HCT116 (cell line): Measurements from ENCODE around the gene SUPT5H. TPM values are rescaled to one million over a fixed set of nuclear protein-coding genes. Genes with fewer than 3 reads are reported as not detected.

Experiments used
- ATAC-seq: fragments of 200-7000 bp; cut with Tn5 transposase; 2 replicates; pipeline ENCODE4 v1.9.1; 2020; ENCODE audit warnings: mild to moderate bottlenecking, moderate library complexity
- BruUV-seq: library from RNA; stranded (reverse); fragments of 400-500 nt; replicated peaks from 2 replicates; lab custom pipeline; 2021; lab: Mats Ljungman, UMichigan
- CTCF ChIA-PET: fragments of 300-600 bp; sonication (Branson Sonifier 250); formaldehyde crosslinking; loops from one replicate; lab custom pipeline; 2021; ENCODE audit warnings: antibody characterized with exemption; lab: Charles Lee
- POLR2A ChIA-PET: fragments of 300-600, 350-600 bp; sonication (Branson Sonifier 250); formaldehyde crosslinking; loops from one replicate; lab custom pipeline; 2021; ENCODE audit warnings: antibody characterized with exemption; lab: Charles Lee
- RAD21 ChIA-PET, 2 experiments: fragments of 300-600 bp; sonication (Branson Sonifier 250); formaldehyde crosslinking; loops; one replicate each; lab custom pipeline; 2023; ENCODE audit warnings: low total read pairs in 2 of 2; ENCODE audit not compliant: uncharacterized antibody in 2 of 2, unreplicated experiment in 2 of 2, low non-redundant PET in 1 of 2; lab: Charles Lee
- DNase-seq: peaks from one replicate; pipeline ENCODE4 v3.0.0-alpha.2; 2010; ENCODE audit warnings: low read depth, low spot score
- H2AFZ ChIP-seq: fragments of 200-600 bp; shearing (Covaris generic), sonication (generic); 2 replicates; pipeline ENCODE4 v1.6.1; 2017; ENCODE audit warnings: low read depth, mixed run types, mixed read lengths, antibody characterized with exemption, low read length; ENCODE audit not compliant: poor library complexity, severe bottlenecking
- H3K27ac ChIP-seq: 2 replicates; pipeline ENCODE4 v1.5.1; 2012; ENCODE audit warnings: low read depth, low read length
- H3K27me3 ChIP-seq: fragments of 200-600 bp; sonication (generic); 2 replicates; pipeline ENCODE4 v1.6.1; 2016; ENCODE audit warnings: mixed run types, low read length, mixed read lengths; ENCODE audit not compliant: insufficient read depth
- H3K36me3 ChIP-seq, 2 experiments: fragments of 200-500 bp in 1 of 2; fragments of 200-600 bp in 1 of 2; sonication (Bioruptor generic) in 1 of 2; sonication (generic) in 1 of 2; 2 replicates each; pipeline versions ENCODE4 v1.5.1 to v1.6.1; 2014 to 2016; ENCODE audit warnings: low read length in 2 of 2, inconsistent platforms in 1 of 2, mixed read lengths in 1 of 2, mixed run types in 1 of 2; ENCODE audit not compliant: insufficient read depth in 2 of 2, control insufficient read depth in 1 of 2
- H3K4me1 ChIP-seq, 2 experiments: fragments of 200-600 bp in 1 of 2; sonication (generic) in 1 of 2; 2 replicates each; pipeline versions ENCODE4 v1.5.1 to v1.6.1; 2012 to 2017; ENCODE audit warnings: low read length in 2 of 2, inconsistent platforms in 1 of 2, mild to moderate bottlenecking in 1 of 2, mixed read lengths in 1 of 2, mixed run types in 1 of 2, moderate library complexity in 1 of 2; ENCODE audit not compliant: insufficient read depth in 2 of 2, control insufficient read depth in 1 of 2
- H3K4me2 ChIP-seq: fragments of 200-600 bp; sonication (generic); 2 replicates; pipeline ENCODE4 v1.6.1; 2017; ENCODE audit warnings: mixed run types, low read length, mixed read lengths
- H3K4me3 ChIP-seq, 2 experiments: fragments of 200-600 bp in 1 of 2; sonication (generic) in 1 of 2; replicated peaks in 1 of 2; 2 replicates each; pipeline ENCODE4 v1.5.1; 2011 to 2016; ENCODE audit warnings: low read length in 2 of 2, control low read depth in 1 of 2, low read depth in 1 of 2, mild to moderate bottlenecking in 1 of 2, mixed read lengths in 1 of 2, mixed run types in 1 of 2
- H3K79me2 ChIP-seq: fragments of 200-600 bp; sonication (generic); 2 replicates; pipeline ENCODE4 v1.6.1; 2017; ENCODE audit warnings: mild to moderate bottlenecking, mixed run types, low read length, moderate library complexity, mixed read lengths; ENCODE audit not compliant: insufficient read depth
- H3K9ac ChIP-seq: fragments of 200-600 bp; sonication (generic); 2 replicates; pipeline ENCODE4 v1.6.1; 2016; ENCODE audit warnings: low read length, mixed read lengths
- H3K9me2 ChIP-seq: fragments of 200-600 bp; sonication (generic), shearing (Covaris generic); 2 replicates; pipeline ENCODE4 v1.6.1; 2017; ENCODE audit warnings: mixed run types, mild to moderate bottlenecking, moderate library complexity; ENCODE audit not compliant: insufficient read depth
- H3K9me3 ChIP-seq, 2 experiments: fragments of 200-500 bp in 1 of 2; fragments of 200-600 bp in 1 of 2; sonication (Bioruptor generic) in 1 of 2; sonication (generic) in 1 of 2; 2 replicates each; pipeline ENCODE4 v1.6.1; 2014 to 2017; ENCODE audit warnings: low read length in 2 of 2, mixed read lengths in 2 of 2, inconsistent platforms in 1 of 2, low read depth in 1 of 2, mild to moderate bottlenecking in 1 of 2, mixed run types in 1 of 2, moderate library complexity in 1 of 2; ENCODE audit not compliant: control insufficient read depth in 1 of 2, insufficient read depth in 1 of 2
- H4K20me1 ChIP-seq: fragments of 200-600 bp; sonication (generic), shearing (Covaris generic); 2 replicates; pipeline ENCODE4 v1.6.1; 2017; ENCODE audit warnings: mixed run types, mild to moderate bottlenecking, moderate library complexity; ENCODE audit not compliant: insufficient read depth
- ATF3 ChIP-seq: IDR thresholded peaks from 2 replicates; pipeline ENCODE4 v1.6.1; 2012
- ELF1 ChIP-seq: IDR thresholded peaks from 2 replicates; pipeline ENCODE4 v1.6.1; 2012; ENCODE audit warnings: low read depth, borderline replicate concordance
- EZH2phosphoT487 ChIP-seq: fragments of 200-600 bp; IDR thresholded peaks from 2 replicates; pipeline ENCODE4 v1.6.1; 2018; ENCODE audit warnings: antibody characterized with exemption, borderline replicate concordance
- FOSL1 ChIP-seq: IDR thresholded peaks from 2 replicates; pipeline ENCODE4 v1.6.1; 2012; ENCODE audit warnings: low read depth
- POLR2A ChIP-seq: IDR thresholded peaks from 2 replicates; pipeline ENCODE4 v1.7.0; 2011; ENCODE audit warnings: borderline replicate concordance; ENCODE audit not compliant: insufficient read depth, insufficient read length; ENCODE audit errors: extremely low read depth
- RAD21 ChIP-seq: IDR thresholded peaks from 2 replicates; pipeline ENCODE4 v1.6.1; 2012; ENCODE audit warnings: low read depth, mild to moderate bottlenecking
- SIN3A ChIP-seq: IDR thresholded peaks from 2 replicates; pipeline ENCODE4 v1.6.1; 2012; ENCODE audit warnings: low read depth
- SP1 ChIP-seq: IDR thresholded peaks from 2 replicates; pipeline ENCODE4 v1.6.1; 2012; ENCODE audit warnings: low read depth
- SRF ChIP-seq: IDR thresholded peaks from 2 replicates; pipeline ENCODE4 v1.6.1; 2012; ENCODE audit warnings: low read depth
- TCF7L2 ChIP-seq: IDR thresholded peaks from 2 replicates; pipeline ENCODE4 v1.7.0; 2011; ENCODE audit warnings: borderline replicate concordance, inconsistent platforms; ENCODE audit not compliant: insufficient read depth, insufficient read length; ENCODE audit errors: extremely low read depth
- ZBTB33 ChIP-seq: IDR thresholded peaks from 2 replicates; pipeline ENCODE4 v1.6.1; 2011; ENCODE audit warnings: mild to moderate bottlenecking, low read length, moderate library complexity; ENCODE audit not compliant: insufficient replicate concordance; ENCODE audit errors: extremely low read depth
- ZFX ChIP-seq: fragments of 450-650 bp; IDR thresholded peaks from 2 replicates; pipeline ENCODE4 v1.6.1; 2017
- ZNF274 ChIP-seq: fragments of 200-500 bp; sonication (Bioruptor generic); IDR thresholded peaks from 2 replicates; pipeline ENCODE4 v1.6.1; 2014; ENCODE audit warnings: mild to moderate bottlenecking, low read depth, low read length, inconsistent platforms
- intact Hi-C: fragments of 100-400 bp; cut with micrococcal nuclease; formaldehyde crosslinking; loops from 2 replicates; pipeline ENCODE4 v1.10.0; 2022
- total RNA-seq: library from RNA; stranded (reverse); gene quantifications from one replicate; pipeline ENCODE4 v1.2.1, GENCODE V29; 2021; ENCODE audit not compliant: unreplicated experiment

SUPT5H gene
- total RNA-seq, 1 experiment from 2014 or later: 120 TPM

GRCh38 chr19:39446365-39447084 is 1.1 kb downstream of the SUPT5H start:
- Histone ChIP-seq H3K79me2 (peaks cover 71% of the 10 kb centered on the region), H2AFZ (no peak overlapping the region), H3K4me3 (peak overlapping the region; percentile 74 to 100), H3K9me3 (no peaks in the 10 kb centered on the region; a peak in 1 of 4 replicates), H3K9ac (peak overlapping the region; percentile 86), H3K4me2 (peak overlapping the region; percentile 78), H3K36me3 (peaks cover 2 to 9% of the 10 kb centered on the region in 2 experiments; a peak in 2 of 4 replicates), H4K20me1 (no peaks in the 10 kb centered on the region; the same call in 1 of the 2 replicates), H3K4me1 (peaks cover 6 to 28% of the 10 kb centered on the region in 2 experiments), H3K27me3 (no peaks in the 10 kb centered on the region), H3K27ac (no peak overlapping the region), H3K9me2 (no peaks in the 10 kb centered on the region)
- BruUV-seq: no TSS peak
- DNase-seq (no peak), ATAC-seq (no peak)
- intact Hi-C loops: no loop called here
- POLR2A ChIA-PET: interaction anchor here (0.8 to 1.5 kb wide), 4 partner anchors 11 to 56 kb away, joined by 3 to 6 read pairs (median 5); partner anchors contain the start of genes MED29, PAF1 and RPS16
- CTCF ChIA-PET: no interaction called here
- TF ChIP-seq ZFX: no peak
- no peak for TF ChIP-seq SP1
- TF ChIP-seq ATF3: no peak
- no peak for TF ChIP-seq FOSL1
- TF ChIP-seq POLR2A: no peak
- TF ChIP-seq EZH2phosphoT487: no peak
- no peak for TF ChIP-seq TCF7L2
- no peak for TF ChIP-seq SIN3A
- TF ChIP-seq ZNF274: no peak
- no peak for TF ChIP-seq ZBTB33
- TF ChIP-seq ELF1: no peak
- no peak for TF ChIP-seq RAD21
- no peak for TF ChIP-seq SRF
- RAD21 ChIA-PET: no interaction called here
